Hepatocyte (in vitro differentiated cells): ENCODE data around the gene SMIM1. TPM values are rescaled to one million over a fixed set of nuclear protein-coding genes. Genes with fewer than 3 reads are reported as not detected.

ENCODE experiments used
- DNase-seq: peaks from one replicate; pipeline ENCODE4 v3.0.0-alpha.2; 2016; ENCODE audit warnings: low spot score
- H2AFZ ChIP-seq: fragments of 200-600 bp; sonication (generic); 2 replicates; pipeline ENCODE4 v1.6.0; 2016; ENCODE audit warnings: antibody characterized with exemption, mild to moderate bottlenecking
- H3K27ac ChIP-seq: fragments of 200-600 bp; sonication (generic); 2 replicates; pipeline ENCODE4 v1.5.1; 2016; ENCODE audit warnings: mild to moderate bottlenecking
- H3K27me3 ChIP-seq: fragments of 200-600 bp; sonication (generic); 2 replicates; pipeline ENCODE4 v1.6.1; 2016
- H3K36me3 ChIP-seq: fragments of 200-600 bp; sonication (generic); replicated peaks from 2 replicates; pipeline ENCODE4 v1.5.1; 2016; ENCODE audit warnings: low read depth; ENCODE audit not compliant: insufficient read depth
- H3K4me1 ChIP-seq: fragments of 200-600 bp; sonication (generic); 2 replicates; pipeline ENCODE4 v1.5.1; 2016; ENCODE audit warnings: mild to moderate bottlenecking, moderate library complexity; ENCODE audit not compliant: insufficient read depth
- H3K4me2 ChIP-seq: fragments of 200-600 bp; sonication (generic); 2 replicates; pipeline ENCODE4 v1.6.0; 2016
- H3K4me3 ChIP-seq: fragments of 200-600 bp; sonication (generic); 2 replicates; pipeline ENCODE4 v1.5.1; 2016; ENCODE audit warnings: mild to moderate bottlenecking
- H3K79me2 ChIP-seq: fragments of 200-600 bp; sonication (generic); 2 replicates; pipeline ENCODE4 v1.6.0; 2017; ENCODE audit warnings: mild to moderate bottlenecking
- H3K9me2 ChIP-seq: fragments of 200-600 bp; sonication (generic); replicated peaks from 2 replicates; pipeline ENCODE4 v1.6.0; 2017; ENCODE audit warnings: mild to moderate bottlenecking; ENCODE audit not compliant: insufficient read depth
- H3K9me3 ChIP-seq: fragments of 200-600 bp; sonication (generic); 2 replicates; pipeline ENCODE4 v1.5.1; 2016; ENCODE audit warnings: low read depth, mild to moderate bottlenecking
- H4K20me1 ChIP-seq: fragments of 200-600 bp; sonication (generic); 2 replicates; pipeline ENCODE4 v1.6.0; 2016; ENCODE audit warnings: mild to moderate bottlenecking; ENCODE audit not compliant: insufficient read depth, poor library complexity, severe bottlenecking
- EZH2 ChIP-seq: fragments of 200-600 bp; sonication (generic); IDR thresholded peaks from 2 replicates; pipeline ENCODE4 v1.6.1; 2016; ENCODE audit warnings: antibody characterized with exemption, mild to moderate bottlenecking, borderline replicate concordance
- EZH2phosphoT487 ChIP-seq: fragments of 200-600 bp; sonication (generic); IDR thresholded peaks from one replicate; pipeline ENCODE4 v1.6.1; 2018; ENCODE audit warnings: antibody characterized with exemption, mild to moderate bottlenecking, low read depth, moderate library complexity; ENCODE audit not compliant: unreplicated experiment, severe bottlenecking
- WGBS: methylation state at CpG from one replicate; pipeline ENCODE4 v1.1.6; 2016; ENCODE audit warnings: low lambda C conversion rate; ENCODE audit errors: missing lambda C conversion rate; 5-methylcytosine and 5-hydroxymethylcytosine counted together
- polyA plus RNA-seq: library from polyadenylated mRNA; unstranded; fragments of >200 nt; fragmentation: Nextera tagmentation; extraction: Ambion mirVana; gene quantifications from 2 replicates; pipeline ENCODE4 v1.2.1, GENCODE V29; 2016
- total RNA-seq: library from RNA; depleted of rRNA; stranded (reverse); fragments of >200 nt; gene quantifications from 2 replicates; pipeline ENCODE4 v1.2.3, GENCODE V29; 2014
- TF ChIP-seq, protein P1 (sequence below): fragments of 200-600 bp; sonication (generic); IDR thresholded peaks from 2 replicates; pipeline ENCODE4 v1.5.1; 2016; ENCODE audit warnings: antibody characterized with exemption, mild to moderate bottlenecking; ENCODE audit not compliant: poor library complexity

Gene SMIM1
- total and polyA plus RNA-seq, 2 experiments from 2014 or later = 21.0 to 118 TPM

GRCh38 chr1:3745590-3746381, 26.8 kb upstream of the SMIM1 start:
- TF ChIP-seq, protein P1, sequence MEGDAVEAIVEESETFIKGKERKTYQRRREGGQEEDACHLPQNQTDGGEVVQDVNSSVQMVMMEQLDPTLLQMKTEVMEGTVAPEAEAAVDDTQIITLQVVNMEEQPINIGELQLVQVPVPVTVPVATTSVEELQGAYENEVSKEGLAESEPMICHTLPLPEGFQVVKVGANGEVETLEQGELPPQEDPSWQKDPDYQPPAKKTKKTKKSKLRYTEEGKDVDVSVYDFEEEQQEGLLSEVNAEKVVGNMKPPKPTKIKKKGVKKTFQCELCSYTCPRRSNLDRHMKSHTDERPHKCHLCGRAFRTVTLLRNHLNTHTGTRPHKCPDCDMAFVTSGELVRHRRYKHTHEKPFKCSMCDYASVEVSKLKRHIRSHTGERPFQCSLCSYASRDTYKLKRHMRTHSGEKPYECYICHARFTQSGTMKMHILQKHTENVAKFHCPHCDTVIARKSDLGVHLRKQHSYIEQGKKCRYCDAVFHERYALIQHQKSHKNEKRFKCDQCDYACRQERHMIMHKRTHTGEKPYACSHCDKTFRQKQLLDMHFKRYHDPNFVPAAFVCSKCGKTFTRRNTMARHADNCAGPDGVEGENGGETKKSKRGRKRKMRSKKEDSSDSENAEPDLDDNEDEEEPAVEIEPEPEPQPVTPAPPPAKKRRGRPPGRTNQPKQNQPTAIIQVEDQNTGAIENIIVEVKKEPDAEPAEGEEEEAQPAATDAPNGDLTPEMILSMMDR = no peak
- no peak for TF ChIP-seq EZH2
- TF ChIP-seq EZH2phosphoT487 = no peak
- Histone ChIP-seq H3K27ac (no peak overlapping the region), H4K20me1 (no peaks in the 10 kb centered on the region), H3K4me2 (peak overlapping the region; percentile 99), H3K9me2 (no peaks in the 10 kb centered on the region), H2AFZ (no peak overlapping the region), H3K27me3 (no peaks in the 10 kb centered on the region), H3K9me3 (no peaks in the 10 kb centered on the region), H3K4me1 (peaks cover 6% of the 10 kb centered on the region), H3K79me2 (peaks cover 19% of the 10 kb centered on the region), H3K4me3 (no peak overlapping the region), H3K36me3 (no peaks in the 10 kb centered on the region)
- 85% methylated on average over 25 of the region's 25 CpGs for WGBS
- no peak for DNase-seq

DNA sequence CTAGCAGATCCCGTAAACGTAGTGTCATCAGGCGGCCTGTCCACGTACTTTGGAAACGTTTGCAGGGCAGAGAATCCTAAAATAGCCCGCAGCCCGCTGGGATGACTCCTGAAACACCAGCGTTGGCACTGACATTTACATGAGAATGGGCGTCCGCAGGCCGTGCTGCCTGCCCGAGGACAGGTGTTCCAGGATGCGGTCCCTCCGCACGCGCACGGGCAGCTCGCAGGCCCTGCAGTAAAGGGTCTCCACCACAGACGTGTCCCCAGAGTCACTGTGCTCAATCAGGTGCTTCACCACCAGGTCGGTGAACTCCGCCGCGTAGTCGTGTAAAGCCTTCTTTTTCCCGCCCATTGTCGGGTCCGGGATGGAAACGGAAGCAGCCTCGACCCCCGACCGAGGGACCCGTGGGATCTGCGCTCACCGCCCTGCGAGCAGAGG, 26.1 kb upstream of the SMIM1 start:
- no peak for DNase-seq
- Histone ChIP-seq H3K4me1 (peaks cover 6% of the 10 kb centered on the region), H3K79me2 (peaks cover 19% of the 10 kb centered on the region), H3K4me3 (peak overlapping the region; percentile 69), H4K20me1 (no peaks in the 10 kb centered on the region), H3K36me3 (no peaks in the 10 kb centered on the region), H3K27ac (no peak overlapping the region), H3K4me2 (peak overlapping the region; percentile 99), H3K9me3 (no peaks in the 10 kb centered on the region), H2AFZ (peak overlapping the region; percentile 34), H3K9me2 (no peaks in the 10 kb centered on the region), H3K27me3 (no peaks in the 10 kb centered on the region)
- TF ChIP-seq, protein P1 = no peak
- TF ChIP-seq EZH2 = no peak
- TF ChIP-seq EZH2phosphoT487 = no peak
- WGBS = 7% methylated on average over 35 of the region's 35 CpGs

DNA sequence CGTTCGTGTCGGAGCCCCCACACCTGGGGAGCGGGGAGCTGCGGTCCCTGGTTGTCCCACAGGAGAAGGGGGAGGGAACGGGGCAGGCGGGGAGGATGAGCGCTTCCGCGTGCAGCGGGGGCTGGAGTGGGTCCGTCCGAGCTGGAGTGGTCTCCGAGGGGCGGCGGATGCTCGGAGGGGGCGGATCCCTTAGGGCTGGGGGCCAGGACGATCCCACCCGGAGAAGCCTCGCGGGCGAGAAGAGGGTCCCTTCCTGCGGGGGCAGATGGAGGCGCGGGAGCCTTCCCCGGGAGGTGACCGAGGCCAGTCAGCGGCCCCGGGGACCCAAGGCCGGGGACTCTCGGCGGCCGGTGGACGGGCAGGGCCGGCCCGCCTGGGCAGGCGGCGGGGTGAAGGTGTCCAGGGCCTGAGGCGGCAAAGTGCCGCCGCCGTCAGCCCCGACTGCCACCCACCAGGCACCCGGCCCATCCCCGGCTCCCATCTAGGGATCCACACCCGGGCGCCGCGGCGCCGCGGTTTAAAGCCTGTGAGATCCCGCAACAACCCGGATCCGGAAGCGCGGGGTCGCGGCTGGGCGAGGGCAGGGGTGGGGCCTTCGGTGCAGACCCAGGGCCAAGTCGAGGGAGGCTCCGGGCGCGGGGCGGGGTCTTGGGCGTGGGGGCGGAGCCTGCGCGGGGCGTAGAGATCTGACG, 25.6 kb upstream of the SMIM1 start:
- no peak overlapping the region for H3K27ac ChIP-seq
- peak overlapping the region; percentile 69 for H3K4me3 ChIP-seq

More for the DNA sequence above, 25.6 kb upstream of the SMIM1 start:
- Histone ChIP-seq H3K9me3 (no peaks in the 10 kb centered on the region), H2AFZ (peak overlapping the region; percentile 34), H3K27me3 (no peaks in the 10 kb centered on the region), H4K20me1 (no peaks in the 10 kb centered on the region), H3K4me1 (peaks cover 6% of the 10 kb centered on the region), H3K79me2 (peaks cover 19% of the 10 kb centered on the region), H3K9me2 (no peaks in the 10 kb centered on the region), H3K36me3 (no peaks in the 10 kb centered on the region), H3K4me2 (peak overlapping the region; percentile 99)
- whole genome bisulfite sequencing = 1% methylated on average over 25 of the region's 73 CpGs
- DNase-seq = peak; percentile 90
- no peak for TF ChIP-seq EZH2
- no peak for TF ChIP-seq EZH2phosphoT487
- TF ChIP-seq, protein P1 = no peak
